Measurements from ENCODE around the gene FAM169A. TPM values are rescaled to one million over a fixed set of nuclear protein-coding genes. Genes with fewer than 3 reads are reported as not detected.
"Not testable (repeated sequence)": the region's sequence is repeated elsewhere in the genome, so short reads cannot be mapped to it uniquely, and the experiment has no call there.

Gene FAM169A
- polyA plus RNA-seq (ENCODE audit: insufficient read length), result 0.76 TPM

GRCh38 chr5:74865804-74866595 lies at the start of gene FAM169A:
Gene FAM169A (minus strand): TSS chr5:74866387. CDS start chr5:74841676, 24,711 bp downstream.
- DNase-seq (ENCODE audit: low read depth), result no peak

GRCh38 chr5:74915488-74915887 lies 49.3 kb upstream of the FAM169A start:
- DNase-seq (ENCODE audit: low read depth), result no peak

- not testable (repeated sequence) for DNase-seq (ENCODE audit: low read depth)
These were observed 45.2 kb upstream of the FAM169A start for GRCh38 chr5:74911421-74911820.

- DNase-seq (ENCODE audit: low read depth), result not testable (repeated sequence)
These were observed 43.7 kb upstream of the FAM169A start for GRCh38 chr5:74909888-74910287.

- not testable (repeated sequence) for DNase-seq (ENCODE audit: low read depth)
These were observed 42.0 kb upstream of the FAM169A start for GRCh38 chr5:74908237-74908636.

GRCh38 chr5:74904713-74905112 lies 38.5 kb upstream of the FAM169A start:
- DNase-seq (ENCODE audit: low read depth), result not testable (repeated sequence)

- no peak for DNase-seq (ENCODE audit: low read depth)
These were observed 37.1 kb upstream of the FAM169A start for GRCh38 chr5:74903165-74903787.

GRCh38 chr5:74897049-74897448 lies 30.9 kb upstream of the FAM169A start:
- DNase-seq (ENCODE audit: low read depth), result no peak

- no peak for DNase-seq (ENCODE audit: low read depth)
These were observed 29.7 kb upstream of the FAM169A start for GRCh38 chr5:74895906-74896305.

GRCh38 chr5:74894351-74894750 lies 28.2 kb upstream of the FAM169A start:
- no peak for DNase-seq (ENCODE audit: low read depth)

GRCh38 chr5:74892921-74893320 lies 26.7 kb upstream of the FAM169A start:
- no peak for DNase-seq (ENCODE audit: low read depth)

GRCh38 chr5:74889523-74890105 lies 23.4 kb upstream of the FAM169A start:
- DNase-seq (ENCODE audit: low read depth), result no peak

- DNase-seq (ENCODE audit: low read depth), result no peak
These were observed 21.9 kb upstream of the FAM169A start for GRCh38 chr5:74888117-74888516.

GRCh38 chr5:74885170-74885569 lies 19.0 kb upstream of the FAM169A start:
- no peak for DNase-seq (ENCODE audit: low read depth)

GRCh38 chr5:74882379-74883134 lies 16.4 kb upstream of the FAM169A start:
- DNase-seq (ENCODE audit: low read depth), result not testable (repeated sequence)

- no peak for DNase-seq (ENCODE audit: low read depth)
These were observed 11.6 kb upstream of the FAM169A start for GRCh38 chr5:74877624-74878304.

GRCh38 chr5:74875994-74876791 lies 10.0 kb upstream of the FAM169A start:
- DNase-seq (ENCODE audit: low read depth), result no peak

- DNase-seq (ENCODE audit: low read depth), result no peak
These were observed 7.5 kb upstream of the FAM169A start for GRCh38 chr5:74873525-74874249.

- no peak for DNase-seq (ENCODE audit: low read depth)
These were observed 4.3 kb upstream of the FAM169A start for GRCh38 chr5:74870299-74871067.

Data from forelimb muscle (tissue), 1 donor.